Tibial nerve (tissue), 4 donors: Measurements from ENCODE around the gene ABHD1.

Source experiments
- CTCF ChIP-seq, 5 experiments: fragments of 200-600 bp in 3 of 5; fragments of 450-650 bp in 2 of 5; sonication (generic) in 3 of 5; IDR thresholded peaks; one replicate each; pipeline ENCODE4 v1.5.1; 2016 to 2019; ENCODE audit warnings: antibody characterized with exemption in 5 of 5, mild to moderate bottlenecking in 3 of 5, moderate library complexity in 2 of 5
- EP300 ChIP-seq, 2 donors: sonication (generic); formaldehyde crosslinking; IDR thresholded peaks; one replicate each; pipeline ENCODE4 v1.6.1; 2017; ENCODE audit warnings: antibody characterized with exemption in 2 of 2, mild to moderate bottlenecking in 1 of 2
- POLR2A ChIP-seq, 2 donors: fragments of 450-650 bp; IDR thresholded peaks; one replicate each; pipeline ENCODE4 v1.6.1; 2017; ENCODE audit warnings: antibody characterized with exemption in 2 of 2, mild to moderate bottlenecking in 2 of 2, moderate library complexity in 2 of 2

GRCh38 chr2:27171351-27171848 lies 47.8 kb downstream of the ABHD1 start:
- no peak for TF ChIP-seq CTCF (IDR thresholded peaks at IDR 0.05)
- no peak for TF ChIP-seq EP300 (IDR thresholded peaks at IDR 0.05)
- no peak for TF ChIP-seq POLR2A (IDR thresholded peaks at IDR 0.05)
